HG03097 (cell line): ENCODE measurements around the gene ENDOG.
"Not testable (repeated sequence)": the region's sequence is repeated elsewhere in the genome, so short reads cannot be mapped to it uniquely, and the experiment has no call there.

Experiments
- ATAC-seq: cut with Tn5 transposase; IDR thresholded peaks from one replicate; pipeline ENCODE4 v1.9.1; 2021; ENCODE audit not compliant: unreplicated experiment, low FRiP score

Gene ENDOG

DNA sequence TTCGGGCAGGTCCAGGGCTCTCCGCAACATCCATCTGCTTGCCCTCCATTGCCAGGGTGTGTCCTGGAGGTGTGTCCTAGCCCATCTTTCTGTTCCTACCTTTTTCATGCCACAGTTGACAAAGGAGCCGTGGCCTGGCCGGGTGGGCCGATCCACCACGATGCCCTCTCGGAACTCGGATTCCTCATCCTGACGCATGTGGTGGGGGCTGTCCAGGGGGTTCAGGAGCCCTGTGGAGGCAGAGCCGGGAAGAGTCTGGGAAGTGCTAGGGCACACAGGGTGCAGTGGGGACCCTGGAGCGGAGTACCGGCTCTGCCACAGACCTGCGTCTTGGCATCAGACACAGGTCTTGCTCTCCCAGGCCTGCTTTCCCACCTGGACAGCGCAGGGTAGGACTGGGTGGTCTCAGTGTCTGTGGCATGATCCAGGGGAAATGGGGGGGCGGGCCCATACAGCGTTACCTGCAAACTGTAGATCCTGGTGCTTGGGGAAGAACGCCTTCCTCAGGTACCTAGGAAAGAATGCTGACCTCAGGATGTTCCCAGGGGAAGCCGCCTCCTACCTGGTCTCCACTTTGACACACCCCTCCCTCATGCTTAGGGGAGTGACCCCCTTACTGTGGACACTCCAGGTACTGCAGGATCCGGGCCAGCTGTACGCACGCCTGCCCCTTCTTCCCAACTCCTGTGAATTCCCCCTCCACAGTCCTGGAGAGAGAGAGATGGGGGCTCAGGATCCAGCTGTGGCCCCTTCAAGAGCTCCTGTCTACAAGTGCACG is 7.8 kb downstream of the ENDOG start:
- no peak for ATAC-seq

DNA sequence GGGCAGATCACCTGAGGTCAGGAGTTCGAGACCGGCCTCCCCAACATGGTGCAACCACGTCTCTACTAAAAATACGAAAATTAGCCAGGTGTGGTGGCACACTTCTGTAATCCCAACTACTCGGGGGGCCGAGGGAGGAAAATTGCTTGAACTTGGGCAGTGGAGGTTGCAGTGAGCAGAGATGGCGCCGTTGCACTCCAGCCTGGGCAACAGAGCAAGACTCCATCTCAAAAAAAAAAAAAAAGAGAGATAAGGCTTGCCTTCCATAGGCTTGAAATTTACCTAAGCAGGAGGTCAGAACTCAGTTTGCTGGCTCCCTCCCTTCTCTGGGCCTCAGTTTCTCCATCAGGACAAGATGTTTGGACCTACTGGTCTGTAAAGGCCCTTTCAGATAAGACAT is 10.0 kb downstream of the ENDOG start:
- no peak for ATAC-seq

DNA sequence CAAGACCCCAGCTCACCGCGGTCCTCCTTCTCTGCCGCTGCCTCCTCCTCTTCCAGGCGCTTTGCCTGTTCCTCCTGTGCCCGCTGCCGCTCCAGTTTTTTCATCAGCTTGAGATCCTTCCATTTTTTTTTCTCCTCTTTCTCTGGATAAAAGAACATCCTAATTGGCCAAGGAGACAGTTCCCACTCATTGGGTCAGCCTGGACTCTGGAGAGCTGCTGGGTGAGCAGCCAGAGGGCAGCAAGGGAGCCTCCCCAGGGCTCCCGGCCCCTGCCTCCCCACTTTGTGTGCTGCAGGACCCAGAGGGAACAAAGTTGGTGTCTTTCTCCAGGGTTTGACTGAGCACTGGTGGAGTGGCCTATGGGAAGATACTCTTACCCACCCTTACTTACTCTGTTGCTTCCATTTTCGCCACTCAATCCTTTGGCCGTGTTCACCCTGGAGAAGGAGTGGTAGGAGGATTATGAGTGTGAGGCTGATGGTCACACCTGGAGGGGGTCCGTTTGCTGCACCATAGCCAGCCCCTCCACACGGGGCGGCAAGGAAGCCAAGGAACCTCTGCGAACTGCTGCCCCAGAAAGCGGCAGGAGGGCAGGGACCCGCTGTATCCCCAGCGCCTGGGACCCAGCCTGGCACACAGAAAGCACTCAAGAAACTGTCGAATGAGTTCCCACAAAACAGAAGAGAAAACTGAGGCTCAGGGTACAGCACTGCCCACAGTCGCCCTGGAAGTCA is 10.6 kb downstream of the ENDOG start:
- ATAC-seq: no peak

DNA sequence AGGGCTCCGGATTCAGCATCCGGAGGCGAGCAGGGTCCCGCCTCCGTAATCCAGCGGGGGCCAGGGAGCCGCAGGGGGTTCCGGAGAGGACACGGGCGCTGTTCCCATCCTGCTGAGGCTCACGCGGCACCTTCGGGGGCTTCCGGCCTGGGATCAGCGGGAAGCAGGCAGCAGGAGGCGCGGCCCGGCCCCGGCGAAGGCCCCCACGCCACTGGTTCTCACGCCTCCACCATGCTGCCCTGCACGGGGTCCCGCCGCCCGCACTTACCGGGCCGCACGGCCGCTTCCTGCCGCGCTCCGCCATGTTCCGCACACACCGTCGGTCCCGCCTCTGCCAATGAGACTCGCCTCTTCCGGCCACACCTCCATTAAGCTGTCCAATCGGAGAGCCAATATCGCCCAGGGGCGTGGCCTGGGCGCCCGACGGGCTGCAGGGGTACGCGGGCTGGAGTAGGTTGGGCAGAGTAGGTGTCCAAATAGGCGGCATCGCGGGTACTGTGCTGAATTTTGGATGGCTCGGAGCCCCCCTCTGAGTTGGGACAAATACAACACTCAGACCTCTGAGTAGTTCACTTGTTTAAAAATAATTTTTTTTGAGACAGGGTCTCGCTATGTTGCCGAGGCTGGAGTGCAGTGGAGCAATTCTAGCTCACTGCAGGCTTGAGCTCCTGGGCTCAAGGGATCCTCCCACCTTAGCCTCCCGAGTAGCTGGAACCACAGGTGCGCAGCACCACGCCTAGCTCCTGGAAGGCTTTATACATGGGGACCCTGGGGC is 11.4 kb downstream of the ENDOG start, which contains the start of gene SPOUT1:
SPOUT1 (minus strand) TSS at position 318 of the 775 bp plus-strand sequence; CDS start at position 304, 14 bp downstream.
- peak; percentile 87 for ATAC-seq

DNA sequence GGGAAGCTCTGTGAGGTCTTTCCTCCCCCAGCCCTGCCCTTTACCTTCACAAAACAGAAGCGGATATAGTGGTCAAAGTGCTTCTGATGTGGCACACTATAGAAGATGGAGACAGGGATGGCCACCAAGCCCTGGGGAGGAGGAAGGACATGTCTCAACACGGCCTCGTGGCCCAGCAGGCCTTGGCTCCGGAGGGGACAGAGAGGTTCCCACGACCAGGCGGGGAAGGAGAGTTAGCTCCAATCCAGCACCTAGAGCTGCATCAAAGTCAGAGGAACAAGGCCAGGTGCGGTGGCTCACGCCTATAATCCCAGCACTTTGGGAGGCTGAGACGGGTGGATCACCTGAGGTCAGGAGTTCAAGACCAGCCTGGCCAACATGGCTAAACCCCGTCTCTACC is 15.4 kb downstream of the ENDOG start:
- ATAC-seq: no peak

DNA sequence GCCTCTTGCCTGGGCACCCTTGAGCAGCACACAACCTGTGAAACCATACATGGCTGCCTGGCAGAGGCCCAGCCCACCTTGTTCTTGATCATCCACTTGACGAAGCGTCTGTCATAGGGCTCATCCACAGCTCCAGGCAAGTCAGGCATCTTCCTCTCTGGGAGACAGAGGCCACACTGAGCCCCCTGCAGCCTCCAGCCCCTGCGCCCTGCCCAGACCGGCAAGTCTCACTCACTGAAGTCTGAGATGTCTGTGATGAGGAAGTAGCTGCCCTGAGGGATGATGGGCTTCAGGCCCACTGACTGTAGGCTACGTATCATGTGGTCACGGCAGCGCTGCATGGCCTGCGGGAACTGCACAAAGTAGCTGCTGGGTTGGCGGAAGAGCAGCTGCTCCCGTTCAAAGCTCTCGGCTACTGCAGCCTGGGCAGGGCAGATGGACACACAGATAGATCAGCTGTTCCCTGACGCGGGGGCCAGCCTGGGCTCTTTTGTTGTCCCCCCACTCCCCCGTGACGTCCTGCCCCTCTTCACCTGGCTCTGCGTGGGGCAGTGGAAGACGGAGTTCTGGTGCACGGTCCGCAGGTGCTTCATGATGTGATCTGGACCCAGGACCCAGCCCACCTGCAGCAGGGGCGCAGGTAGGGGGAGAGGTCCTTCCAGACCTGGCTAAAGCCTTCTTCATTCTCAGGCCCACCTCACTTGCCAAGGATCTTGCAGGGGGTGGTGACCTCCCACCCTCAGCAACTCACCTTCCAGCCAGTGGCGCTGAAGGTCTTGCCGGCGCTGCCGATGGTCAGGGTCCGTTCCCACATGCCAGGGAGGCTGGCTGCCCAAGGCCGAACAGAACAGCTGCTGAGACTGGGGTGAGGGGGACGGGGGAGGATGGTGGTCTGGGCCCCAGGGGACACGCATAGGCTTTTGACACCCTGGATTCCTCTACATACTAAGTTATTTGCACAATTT is 17.2 kb downstream of the ENDOG start:
- no peak for ATAC-seq

DNA sequence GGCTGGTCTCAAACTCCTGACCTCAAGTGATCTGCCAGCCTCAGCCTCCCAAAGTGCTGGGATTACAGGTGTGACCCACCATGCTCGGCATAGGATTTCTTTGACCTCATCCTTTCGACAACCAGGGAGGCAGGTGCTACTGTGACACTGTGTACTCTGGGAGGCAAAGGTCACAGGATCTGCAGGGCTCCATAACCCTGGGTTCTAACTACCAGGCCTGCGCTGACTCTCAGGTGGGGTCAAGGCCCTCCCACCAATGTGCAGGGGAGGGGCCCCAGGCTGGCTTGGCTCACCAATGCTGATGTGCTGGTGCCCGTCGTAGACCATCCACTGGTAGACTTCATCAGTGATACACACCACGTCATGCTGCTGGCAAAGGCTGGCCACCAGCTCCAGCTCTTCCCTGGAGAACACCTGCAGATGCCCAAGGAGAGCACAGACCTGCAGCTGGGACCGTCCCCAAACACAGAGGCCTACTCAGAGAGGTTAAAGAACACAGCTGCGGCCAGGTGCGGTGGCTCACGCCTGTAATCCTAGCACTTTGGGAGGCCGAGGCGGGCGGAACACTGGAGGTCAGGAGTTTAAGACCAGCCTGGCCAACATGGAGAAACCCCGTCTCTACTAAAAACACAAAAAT is 18.3 kb downstream of the ENDOG start:
- no peak for ATAC-seq

DNA sequence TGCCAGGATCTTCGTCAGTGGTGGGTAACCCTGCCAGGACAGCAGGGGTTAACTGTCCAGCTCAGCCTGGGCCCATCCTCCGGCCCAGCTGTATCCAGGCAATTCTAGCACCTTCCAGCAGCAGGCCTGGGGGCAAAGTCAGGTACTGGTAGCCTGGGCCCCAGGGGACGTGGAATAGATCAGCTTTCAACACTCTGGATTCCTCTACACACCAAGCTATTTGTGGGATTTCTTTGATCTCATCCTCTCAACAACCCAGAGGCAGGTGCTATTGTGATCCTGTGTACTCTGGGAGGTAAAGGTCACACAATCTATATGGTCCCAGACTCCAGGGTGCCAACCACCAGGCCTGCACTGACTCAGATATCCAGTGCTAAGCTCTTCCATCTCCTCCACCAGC is 20.0 kb downstream of the ENDOG start:
- ATAC-seq: no peak

DNA sequence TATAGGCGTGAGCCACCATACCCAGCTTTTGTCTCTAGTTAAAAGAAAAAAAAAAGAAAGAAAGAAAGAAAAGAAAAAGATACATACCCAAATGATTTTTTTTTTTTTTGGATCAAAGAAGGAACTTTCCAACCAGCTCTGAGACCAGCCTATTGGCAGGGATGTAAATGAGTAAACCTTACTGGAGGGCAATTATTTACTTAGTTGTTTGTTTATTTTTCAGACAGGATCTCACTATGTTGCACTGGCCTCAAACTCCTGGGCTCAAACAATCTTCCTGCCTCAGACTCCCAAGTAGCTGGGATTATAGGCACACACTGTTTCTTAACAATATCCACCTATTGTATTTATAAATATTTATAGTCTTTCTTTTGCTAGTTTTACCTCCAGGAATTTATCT is 22.2 kb downstream of the ENDOG start:
- ATAC-seq: no peak

DNA sequence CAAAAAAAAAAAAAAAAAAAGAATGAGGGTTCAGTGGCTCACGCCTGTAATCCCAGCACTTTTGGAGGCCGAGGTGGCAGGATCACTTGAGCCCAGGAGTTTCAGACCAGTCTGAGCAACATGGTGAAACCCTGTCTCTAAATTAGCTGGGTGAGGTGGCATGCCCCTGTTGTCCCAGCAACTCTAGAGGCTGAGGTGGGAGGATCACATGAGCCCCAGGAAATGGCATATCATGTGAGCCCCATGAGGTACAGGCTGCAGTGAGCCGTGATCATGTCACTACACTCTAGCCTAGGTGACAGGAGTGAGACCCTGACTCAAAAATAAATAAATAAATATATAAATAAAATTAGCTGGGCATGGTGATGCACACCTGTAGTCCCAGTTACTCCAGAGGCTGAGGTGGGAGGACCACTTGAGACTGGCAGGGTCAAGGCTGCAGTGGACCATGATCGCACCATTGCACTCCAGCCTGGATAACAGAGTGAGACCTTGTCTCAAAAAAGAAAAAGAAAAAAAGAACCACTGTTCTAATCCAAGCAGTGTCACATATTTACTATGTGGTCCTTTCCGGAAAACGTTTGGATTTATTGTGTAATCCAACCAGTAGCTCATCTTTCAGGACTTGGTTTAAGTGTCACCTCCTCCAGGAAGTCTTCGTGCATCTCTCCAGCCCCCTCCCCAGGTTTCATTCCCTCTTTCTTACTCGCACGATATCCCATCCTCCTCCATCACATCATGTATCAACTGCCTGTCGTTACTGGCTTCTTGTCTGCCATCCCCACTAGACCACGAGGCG is 23.6 kb downstream of the ENDOG start:
- no peak for ATAC-seq

DNA sequence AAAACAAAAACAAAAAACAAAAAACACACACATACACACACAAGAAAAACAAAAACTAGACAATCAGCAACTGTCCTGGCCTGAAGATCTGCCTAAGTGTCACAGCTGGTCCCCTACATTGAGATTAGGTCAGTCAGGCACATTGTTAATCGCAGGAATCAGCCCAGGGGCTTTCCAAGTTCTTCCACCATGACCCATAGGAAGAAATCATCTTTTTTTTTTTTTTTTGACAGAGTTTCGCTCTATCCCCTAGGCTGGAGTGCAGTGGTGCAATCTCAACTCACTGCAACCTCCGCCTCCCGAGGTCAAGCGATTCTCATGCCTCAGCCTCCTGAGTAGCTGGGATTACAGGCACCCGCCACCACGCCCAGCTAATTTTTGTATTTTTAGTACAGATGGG is 24.9 kb downstream of the ENDOG start:
- ATAC-seq: not testable (repeated sequence)

DNA sequence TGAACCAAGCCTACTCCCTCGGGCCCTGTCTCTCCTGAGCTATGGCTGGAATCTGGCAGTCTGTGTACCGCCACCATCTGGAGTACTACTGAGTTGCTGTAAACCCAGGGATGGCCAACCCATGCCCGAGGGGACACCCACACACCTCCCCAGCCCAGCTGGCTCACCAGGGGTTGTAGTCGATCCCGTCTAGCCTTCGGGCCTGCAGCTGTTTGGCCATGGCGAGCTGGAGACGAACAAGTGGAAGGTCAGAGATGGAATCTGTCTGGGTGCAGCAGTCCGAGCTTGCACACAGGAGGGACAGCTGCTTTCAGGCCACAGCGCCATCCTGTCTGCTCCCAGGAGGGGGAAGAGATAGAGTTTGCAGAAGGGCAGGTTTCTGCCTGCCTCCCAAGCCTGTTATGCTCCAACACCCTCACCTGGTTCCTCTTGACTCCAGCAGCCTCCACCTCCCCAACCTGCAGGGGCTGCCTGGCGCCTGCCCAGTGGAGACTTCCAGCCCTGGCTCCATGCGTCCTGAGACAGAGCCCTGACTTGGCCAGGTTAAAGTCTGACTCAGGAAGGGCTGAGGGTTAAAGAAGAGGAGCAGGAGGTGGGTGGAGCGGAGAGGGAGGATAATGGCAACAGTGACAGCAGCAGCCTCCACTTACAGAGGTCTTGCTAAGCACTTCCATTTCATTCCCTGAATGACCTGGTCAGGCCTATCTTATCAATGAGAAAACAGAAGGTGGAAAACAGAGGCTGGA is 27.1 kb downstream of the ENDOG start:
- no peak for ATAC-seq

DNA sequence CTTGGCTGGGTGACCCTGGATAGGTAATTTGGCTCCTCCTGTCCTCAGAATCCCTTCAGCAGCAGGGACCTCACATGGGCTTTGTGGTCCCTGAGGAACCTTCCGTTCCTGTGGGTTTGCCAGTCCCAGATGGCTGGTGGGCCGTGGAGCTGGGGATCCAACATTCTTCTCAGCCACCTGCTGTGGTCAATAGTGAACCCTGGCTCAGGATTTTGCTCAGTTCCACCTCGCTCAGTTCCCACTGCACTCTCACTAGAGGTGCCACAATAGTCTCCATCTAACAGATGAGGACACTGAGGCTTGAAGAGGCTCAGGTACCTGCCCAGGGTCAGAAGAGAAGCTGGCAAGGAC is 28.4 kb downstream of the ENDOG start:
- ATAC-seq: no peak

DNA sequence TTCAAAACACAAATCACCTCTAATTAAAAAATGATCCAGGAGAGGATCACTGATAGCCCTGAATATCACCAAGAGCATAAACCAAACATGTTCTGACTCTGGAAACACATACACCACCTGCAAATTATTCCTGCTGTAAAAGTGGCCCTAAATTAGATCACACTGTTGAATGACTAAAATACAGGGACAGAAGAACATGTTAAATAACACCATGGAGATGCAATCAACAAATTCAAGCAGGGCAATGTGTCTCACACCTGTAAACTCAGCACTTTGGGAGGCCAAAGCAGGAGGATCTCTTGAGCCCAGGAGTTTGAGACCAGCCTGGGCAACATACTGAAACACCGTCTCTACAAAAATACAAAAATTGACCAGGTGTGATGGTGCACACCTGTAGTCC is 29.5 kb downstream of the ENDOG start:
- ATAC-seq: no peak

DNA sequence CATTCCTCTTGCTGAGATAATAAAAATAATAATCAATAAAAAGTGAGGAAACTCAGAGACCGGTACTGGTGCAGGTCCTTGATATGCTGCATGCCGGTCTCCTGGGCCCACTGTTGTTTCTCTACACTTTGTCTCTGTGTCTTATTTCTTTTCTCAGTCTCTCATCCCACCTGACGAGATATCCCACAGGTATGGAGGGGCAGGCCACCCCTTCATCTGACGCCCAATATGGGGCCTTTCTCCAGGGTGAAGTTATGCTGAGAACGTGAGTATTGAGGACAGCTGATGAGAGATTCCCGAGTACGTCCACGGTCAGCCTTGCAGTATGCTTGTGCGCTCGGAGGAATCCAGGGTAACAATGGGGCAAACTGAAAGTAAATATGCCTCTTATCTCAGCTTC is 32.7 kb downstream of the ENDOG start:
- not testable (repeated sequence) for ATAC-seq

DNA sequence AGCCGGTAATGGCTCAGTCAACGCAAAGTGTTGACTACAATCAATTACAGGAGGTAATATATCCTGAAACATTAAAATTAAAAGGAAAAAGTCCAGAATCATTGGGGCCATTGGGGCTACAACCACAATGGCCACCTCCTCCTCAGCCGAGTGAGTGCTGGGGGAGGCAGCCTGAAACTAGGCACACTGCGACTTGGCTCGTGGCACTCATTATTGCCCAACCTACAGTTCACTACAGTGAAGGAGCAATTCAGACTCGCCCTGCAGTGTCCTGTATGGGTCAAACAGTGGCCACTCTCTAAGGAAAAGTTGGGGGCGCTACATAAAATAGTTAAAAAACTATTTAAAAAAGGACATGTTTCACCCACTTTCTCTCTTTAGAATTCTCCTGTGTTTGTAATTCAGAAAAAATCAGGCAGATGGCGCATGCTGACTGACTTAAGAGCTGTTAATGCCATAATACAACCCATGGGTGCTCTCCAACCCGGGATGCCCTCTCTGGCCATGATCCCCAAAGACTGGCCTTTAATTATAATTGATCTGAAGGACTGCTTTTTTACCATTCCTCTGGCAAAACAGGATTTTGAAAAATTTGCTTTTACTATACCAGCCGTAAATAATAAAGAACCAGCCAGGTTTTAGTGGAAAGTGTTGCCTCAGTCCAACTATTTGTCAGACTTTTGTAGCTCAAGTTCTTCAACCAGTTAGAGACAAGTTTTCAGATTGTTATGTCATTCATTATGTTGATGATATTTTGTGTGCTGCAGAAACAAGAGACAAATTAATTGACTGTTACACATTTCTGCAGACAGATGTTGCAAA is 33.7 kb downstream of the ENDOG start:
- ATAC-seq: not testable (repeated sequence)

DNA sequence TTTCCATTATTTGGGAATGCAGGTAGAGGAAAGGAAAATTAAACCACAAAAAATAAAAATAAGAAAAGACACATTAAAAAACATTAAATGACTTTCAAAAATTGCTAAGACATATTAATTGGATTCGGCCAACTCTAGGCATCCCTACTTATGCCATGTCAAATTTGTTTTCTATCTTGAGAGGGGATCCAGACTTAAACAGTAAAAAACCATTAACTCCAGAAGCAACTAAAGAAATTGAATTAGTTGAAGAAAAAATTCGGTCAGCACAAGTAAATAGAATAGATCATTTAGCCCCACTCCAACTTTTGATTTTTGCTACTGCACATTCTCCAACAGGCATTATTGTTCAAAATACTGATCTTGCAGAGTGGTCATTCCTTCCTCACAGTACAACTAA is 34.3 kb downstream of the ENDOG start:
- ATAC-seq: not testable (repeated sequence)
